Hepatocyte (in vitro differentiated cells): Measurements from ENCODE around the gene SLC33A1. TPM values are rescaled to one million over a fixed set of nuclear protein-coding genes. Genes with fewer than 3 reads are reported as not detected.

ENCODE experiments used
- DNase-seq: peaks from one replicate; pipeline ENCODE4 v3.0.0-alpha.2; 2016; ENCODE audit warnings: low spot score
- H2AFZ ChIP-seq: fragments of 200-600 bp; sonication (generic); 2 replicates; pipeline ENCODE4 v1.6.0; 2016; ENCODE audit warnings: antibody characterized with exemption, mild to moderate bottlenecking
- H3K27ac ChIP-seq: fragments of 200-600 bp; sonication (generic); 2 replicates; pipeline ENCODE4 v1.5.1; 2016; ENCODE audit warnings: mild to moderate bottlenecking
- H3K27me3 ChIP-seq: fragments of 200-600 bp; sonication (generic); 2 replicates; pipeline ENCODE4 v1.6.1; 2016
- H3K36me3 ChIP-seq: fragments of 200-600 bp; sonication (generic); replicated peaks from 2 replicates; pipeline ENCODE4 v1.5.1; 2016; ENCODE audit warnings: low read depth; ENCODE audit not compliant: insufficient read depth
- H3K4me1 ChIP-seq: fragments of 200-600 bp; sonication (generic); 2 replicates; pipeline ENCODE4 v1.5.1; 2016; ENCODE audit warnings: mild to moderate bottlenecking, moderate library complexity; ENCODE audit not compliant: insufficient read depth
- H3K4me2 ChIP-seq: fragments of 200-600 bp; sonication (generic); 2 replicates; pipeline ENCODE4 v1.6.0; 2016
- H3K4me3 ChIP-seq: fragments of 200-600 bp; sonication (generic); 2 replicates; pipeline ENCODE4 v1.5.1; 2016; ENCODE audit warnings: mild to moderate bottlenecking
- H3K79me2 ChIP-seq: fragments of 200-600 bp; sonication (generic); 2 replicates; pipeline ENCODE4 v1.6.0; 2017; ENCODE audit warnings: mild to moderate bottlenecking
- H3K9me2 ChIP-seq: fragments of 200-600 bp; sonication (generic); replicated peaks from 2 replicates; pipeline ENCODE4 v1.6.0; 2017; ENCODE audit warnings: mild to moderate bottlenecking; ENCODE audit not compliant: insufficient read depth
- H3K9me3 ChIP-seq: fragments of 200-600 bp; sonication (generic); 2 replicates; pipeline ENCODE4 v1.5.1; 2016; ENCODE audit warnings: low read depth, mild to moderate bottlenecking
- H4K20me1 ChIP-seq: fragments of 200-600 bp; sonication (generic); 2 replicates; pipeline ENCODE4 v1.6.0; 2016; ENCODE audit warnings: mild to moderate bottlenecking; ENCODE audit not compliant: insufficient read depth, poor library complexity, severe bottlenecking
- EZH2 ChIP-seq: fragments of 200-600 bp; sonication (generic); IDR thresholded peaks from 2 replicates; pipeline ENCODE4 v1.6.1; 2016; ENCODE audit warnings: antibody characterized with exemption, mild to moderate bottlenecking, borderline replicate concordance
- EZH2phosphoT487 ChIP-seq: fragments of 200-600 bp; sonication (generic); IDR thresholded peaks from one replicate; pipeline ENCODE4 v1.6.1; 2018; ENCODE audit warnings: antibody characterized with exemption, mild to moderate bottlenecking, low read depth, moderate library complexity; ENCODE audit not compliant: unreplicated experiment, severe bottlenecking
- WGBS: methylation state at CpG from one replicate; pipeline ENCODE4 v1.1.6; 2016; ENCODE audit warnings: low lambda C conversion rate; ENCODE audit errors: missing lambda C conversion rate; 5-methylcytosine and 5-hydroxymethylcytosine counted together
- polyA plus RNA-seq: library from polyadenylated mRNA; unstranded; fragments of >200 nt; fragmentation: Nextera tagmentation; extraction: Ambion mirVana; gene quantifications from 2 replicates; pipeline ENCODE4 v1.2.1, GENCODE V29; 2016
- total RNA-seq: library from RNA; depleted of rRNA; stranded (reverse); fragments of >200 nt; gene quantifications from 2 replicates; pipeline ENCODE4 v1.2.3, GENCODE V29; 2014
- TF ChIP-seq, protein P1 (sequence below): fragments of 200-600 bp; sonication (generic); IDR thresholded peaks from 2 replicates; pipeline ENCODE4 v1.5.1; 2016; ENCODE audit warnings: antibody characterized with exemption, mild to moderate bottlenecking; ENCODE audit not compliant: poor library complexity

SLC33A1 gene
- total and polyA plus RNA-seq, 2 experiments from 2014 or later = 20.0 to 46.5 TPM

GRCh38 chr3:155870945-155871745, 16.9 kb upstream of the SLC33A1 start:
- Histone ChIP-seq H3K9me2 (no peaks in the 10 kb centered on the region), H4K20me1 (peaks cover 25% of the 10 kb centered on the region), H3K79me2 (peaks cover 55% of the 10 kb centered on the region), H3K4me1 (peaks cover 22% of the 10 kb centered on the region), H2AFZ (peak overlapping the region; percentile 92), H3K27ac (peak overlapping the region; percentile 98), H3K4me3 (peak overlapping the region; percentile 100), H3K9me3 (no peaks in the 10 kb centered on the region), H3K27me3 (no peaks in the 10 kb centered on the region), H3K4me2 (peak overlapping the region; percentile 81), H3K36me3 (no peaks in the 10 kb centered on the region)
- TF ChIP-seq EZH2phosphoT487 (no peak), EZH2 (no peak)
- TF ChIP-seq, protein P1, sequence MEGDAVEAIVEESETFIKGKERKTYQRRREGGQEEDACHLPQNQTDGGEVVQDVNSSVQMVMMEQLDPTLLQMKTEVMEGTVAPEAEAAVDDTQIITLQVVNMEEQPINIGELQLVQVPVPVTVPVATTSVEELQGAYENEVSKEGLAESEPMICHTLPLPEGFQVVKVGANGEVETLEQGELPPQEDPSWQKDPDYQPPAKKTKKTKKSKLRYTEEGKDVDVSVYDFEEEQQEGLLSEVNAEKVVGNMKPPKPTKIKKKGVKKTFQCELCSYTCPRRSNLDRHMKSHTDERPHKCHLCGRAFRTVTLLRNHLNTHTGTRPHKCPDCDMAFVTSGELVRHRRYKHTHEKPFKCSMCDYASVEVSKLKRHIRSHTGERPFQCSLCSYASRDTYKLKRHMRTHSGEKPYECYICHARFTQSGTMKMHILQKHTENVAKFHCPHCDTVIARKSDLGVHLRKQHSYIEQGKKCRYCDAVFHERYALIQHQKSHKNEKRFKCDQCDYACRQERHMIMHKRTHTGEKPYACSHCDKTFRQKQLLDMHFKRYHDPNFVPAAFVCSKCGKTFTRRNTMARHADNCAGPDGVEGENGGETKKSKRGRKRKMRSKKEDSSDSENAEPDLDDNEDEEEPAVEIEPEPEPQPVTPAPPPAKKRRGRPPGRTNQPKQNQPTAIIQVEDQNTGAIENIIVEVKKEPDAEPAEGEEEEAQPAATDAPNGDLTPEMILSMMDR = no peak
- peak; percentile 62 for DNase-seq
- 3% methylated on average over 23 of the region's 85 CpGs for WGBS

- peak; percentile 98 for DNase-seq
Observed at GRCh38 chr3:155870133-155870944, 16.1 kb upstream of the SLC33A1 start, which contains the start of gene GMPS. Gene GMPS (plus strand): TSS chr3:155870650. CDS start chr3:155870871, 221 bp downstream.

GRCh38 chr3:155869691-155870090, 15.5 kb upstream of the SLC33A1 start:
- no peaks in the 10 kb centered on the region for H3K9me3 ChIP-seq

More at GRCh38 chr3:155870133-155870944, 16.1 kb upstream of the SLC33A1 start, which contains the start of gene GMPS:
- under 1% methylated on average over 37 of the region's 83 CpGs for WGBS
- peak within 1 kb of the TSS; percentile 92 for H2AFZ ChIP-seq
- peaks cover 17% of the 10 kb centered on the region for H4K20me1 ChIP-seq
- peak within 1 kb of the TSS; percentile 100 for H3K4me3 ChIP-seq
- H3K4me2 ChIP-seq = peak within 1 kb of the TSS; percentile 81
- H3K79me2 ChIP-seq = peaks cover 47% of the 10 kb centered on the region
- no peaks in the 10 kb centered on the region for H3K9me3 ChIP-seq
- no peaks in the 10 kb centered on the region for H3K27me3 ChIP-seq
- peak within 1 kb of the TSS; percentile 98 for H3K27ac ChIP-seq
- H3K4me1 ChIP-seq = peaks cover 22% of the 10 kb centered on the region
- TF ChIP-seq, protein P1 = peak; percentile 62
- TF ChIP-seq EZH2 = no peak
- H3K36me3 ChIP-seq = no peaks in the 10 kb centered on the region
- no peaks in the 10 kb centered on the region for H3K9me2 ChIP-seq

More at GRCh38 chr3:155869691-155870090, 15.5 kb upstream of the SLC33A1 start:
- Histone ChIP-seq H3K4me3 (peak overlapping the region; percentile 18), H3K4me2 (peak overlapping the region; percentile 80), H3K27me3 (no peaks in the 10 kb centered on the region), H4K20me1 (peaks cover 12% of the 10 kb centered on the region), H3K9me2 (no peaks in the 10 kb centered on the region), H3K36me3 (no peaks in the 10 kb centered on the region), H3K79me2 (peaks cover 40% of the 10 kb centered on the region), H3K4me1 (peaks cover 22% of the 10 kb centered on the region), H3K27ac (peak overlapping the region; percentile 83), H2AFZ (peak overlapping the region; percentile 74)
- no peak for DNase-seq
- TF ChIP-seq, protein P1 = no peak
- TF ChIP-seq EZH2phosphoT487 (no peak), EZH2 (no peak)
- WGBS = 57% methylated on average over 3 of the region's 3 CpGs
